HepG2 (cell line): ENCODE data around the gene NSFL1C. TPM values are rescaled to one million over a fixed set of nuclear protein-coding genes. Genes with fewer than 3 reads are reported as not detected.
A peak's percentile ranks its signal among the peaks of the same experiment; 100 is the strongest.

Experiments used
- FLYWCH1 ChIP-seq: sonication (generic); formaldehyde crosslinking; IDR thresholded peaks from 2 replicates; pipeline ENCODE4 v1.8.1; 2023; ENCODE audit warnings: mild to moderate bottlenecking, missing genetic modification reagents
- FOXP1 ChIP-seq, 2 experiments: fragments of 450-650 bp in 1 of 2; IDR thresholded peaks; 2 replicates each; pipeline ENCODE4 v1.6.1; 2017 to 2018; ENCODE audit warnings: antibody characterized with exemption in 1 of 2
- GPN1 ChIP-seq: sonication (generic); formaldehyde crosslinking; IDR thresholded peaks from 2 replicates; pipeline ENCODE4 v1.5.1; 2020; ENCODE audit warnings: missing genetic modification reagents, borderline replicate concordance
- GTF2F1 ChIP-seq: fragments of 150-350 bp; IDR thresholded peaks from 2 replicates; pipeline ENCODE4 v1.6.1; 2014; ENCODE audit warnings: low read length
- HDAC2 ChIP-seq: sonication (generic); formaldehyde crosslinking; IDR thresholded peaks from 2 replicates; pipeline ENCODE4 v1.4.0; 2020; ENCODE audit warnings: missing genetic modification reagents
- IRF9 ChIP-seq: sonication (generic); formaldehyde crosslinking; IDR thresholded peaks from 2 replicates; pipeline ENCODE4 v1.8.0; 2022; ENCODE audit warnings: missing genetic modification reagents, mild to moderate bottlenecking, borderline replicate concordance
- MTERF4 ChIP-seq: sonication (generic); formaldehyde crosslinking; IDR thresholded peaks from 2 replicates; pipeline ENCODE4 v1.8.0; 2023; ENCODE audit warnings: mild to moderate bottlenecking, missing genetic modification reagents
- NFAT5 ChIP-seq: sonication (generic); formaldehyde crosslinking; IDR thresholded peaks from 2 replicates; pipeline ENCODE4 v1.4.0; 2020; ENCODE audit warnings: missing genetic modification reagents
- SOX6 ChIP-seq, 2 experiments: fragments of 450-650 bp in 1 of 2; sonication (generic) in 1 of 2; formaldehyde crosslinking in 1 of 2; IDR thresholded peaks; 2 replicates each; pipeline versions ENCODE4 v1.4.0 to v1.6.1; 2017 to 2020; ENCODE audit warnings: antibody characterized with exemption in 1 of 2, mild to moderate bottlenecking in 1 of 2, missing genetic modification reagents in 1 of 2
- TEAD2 ChIP-seq: sonication (generic); formaldehyde crosslinking; IDR thresholded peaks from 2 replicates; pipeline ENCODE4 v1.9.0; 2021; ENCODE audit warnings: missing genetic modification reagents
- ZBTB42 ChIP-seq: sonication (generic); formaldehyde crosslinking; IDR thresholded peaks from 2 replicates; pipeline ENCODE4 v1.5.0; 2020; ENCODE audit warnings: mild to moderate bottlenecking, missing genetic modification reagents
- ZNF121 ChIP-seq: sonication (generic); formaldehyde crosslinking; IDR thresholded peaks from 2 replicates; pipeline ENCODE4 v1.5.0; 2020; ENCODE audit warnings: mild to moderate bottlenecking, missing genetic modification reagents
- ZNF280D ChIP-seq: sonication (generic); formaldehyde crosslinking; IDR thresholded peaks from 2 replicates; pipeline ENCODE4 v1.5.1; 2020; ENCODE audit warnings: mild to moderate bottlenecking, missing genetic modification reagents
- ZNF326 ChIP-seq: sonication (generic); formaldehyde crosslinking; IDR thresholded peaks from 2 replicates; pipeline ENCODE4 v1.4.0; 2020; ENCODE audit warnings: missing genetic modification reagents, borderline replicate concordance
- ZNF33A ChIP-seq: sonication (generic); formaldehyde crosslinking; IDR thresholded peaks from 2 replicates; pipeline ENCODE4 v1.5.1; 2020; ENCODE audit warnings: missing genetic modification reagents, mild to moderate bottlenecking, moderate library complexity, borderline replicate concordance
- ZNF451 ChIP-seq: sonication (generic); formaldehyde crosslinking; IDR thresholded peaks from 2 replicates; pipeline ENCODE4 v1.5.0; 2020; ENCODE audit warnings: mild to moderate bottlenecking, missing genetic modification reagents
- ZNF496 ChIP-seq: sonication (generic); formaldehyde crosslinking; IDR thresholded peaks from 2 replicates; pipeline ENCODE4 v1.8.1; 2023; ENCODE audit warnings: mild to moderate bottlenecking, moderate library complexity, missing genetic modification reagents; ENCODE audit not compliant: insufficient replicate concordance
- ZNF747 ChIP-seq: sonication (generic); formaldehyde crosslinking; IDR thresholded peaks from 2 replicates; pipeline ENCODE4 v1.8.1; 2023; ENCODE audit warnings: missing genetic modification reagents, mild to moderate bottlenecking, borderline replicate concordance
- polyA plus RNA-seq, 8 experiments: library from polyadenylated mRNA; depleted of rRNA in 3 of 8; stranded (reverse) in 7 of 8; unstranded in 1 of 8; fragments of >200 nt; fragmentation: Illumina TruSeq in 4 of 8; extraction: Trizol in 4 of 8; gene quantifications; 2 replicates each; pipeline versions ENCODE4 v1.2.1 to v1.2.3, GENCODE V29; 2011 to 2016; ENCODE audit warnings: low read depth in 4 of 8, missing spikeins in 1 of 8, mixed read lengths in 1 of 8; ENCODE audit not compliant: insufficient read depth in 1 of 8
- total RNA-seq, 5 experiments: library from RNA; depleted of rRNA; stranded (reverse); fragments of >200 nt; fragmentation: Illumina TruSeq; extraction: Trizol; gene quantifications; 2 replicates each; pipeline ENCODE4 v1.2.3, GENCODE V29; 2016; ENCODE audit warnings: low read depth in 1 of 5

Gene NSFL1C
- total and polyA plus RNA-seq, 2 of the 13 experiments (the other 11 are each of a cell fraction or from before 2014, with no cell fraction given) = 22.9 to 62.7 TPM

- peak; percentile 91 for TF ChIP-seq MTERF4
- peak; percentile 67 for TF ChIP-seq ZBTB42 (CRISPR knock-in tag)
- TF ChIP-seq TEAD2 (CRISPR knock-in tag) = no peak
- no peak for TF ChIP-seq GTF2F1
- peak; percentile 92; the same call in 1 of the 2 replicates for TF ChIP-seq IRF9 (CRISPR knock-in tag)
- peak; percentile 82 for TF ChIP-seq HDAC2 (CRISPR knock-in tag)
- no peak for TF ChIP-seq FOXP1 (IDR thresholded peaks at IDR 0.05)
- TF ChIP-seq FOXP1 (CRISPR knock-in tag; IDR thresholded peaks at IDR 0.05) = no peak
- TF ChIP-seq ZNF280D (CRISPR knock-in tag) = peak; percentile 91; the same call in 1 of the 2 replicates
- TF ChIP-seq ZNF496 (CRISPR knock-in tag) = no peak
- peak; percentile 47; the same call in 1 of the 2 replicates for TF ChIP-seq ZNF121 (CRISPR knock-in tag)
- no peak for TF ChIP-seq SOX6 (IDR thresholded peaks at IDR 0.05)
- peak; percentile 61 for TF ChIP-seq SOX6 (CRISPR knock-in tag; IDR thresholded peaks at IDR 0.05)
- TF ChIP-seq NFAT5 (CRISPR knock-in tag) = no peak
- no peak for TF ChIP-seq FLYWCH1 (CRISPR knock-in tag)
- peak; percentile 67; the same call in 1 of the 2 replicates for TF ChIP-seq GPN1 (CRISPR knock-in tag)
- no peak for TF ChIP-seq ZNF33A (CRISPR knock-in tag)
- TF ChIP-seq ZNF451 = 0 out of 2 replicates have a peak, but pooled peaks have one; percentile 29
- TF ChIP-seq ZNF747 = peak; percentile 44; the same call in 1 of the 2 replicates
- no peak for TF ChIP-seq ZNF326
Observed at GRCh38 chr20:1392693-1393506, 73.7 kb downstream of the NSFL1C start, which contains the start of gene FKBP1A (continued).
